GF-D8 (cell line): ENCODE results near the gene HYAL3.

Source experiments
- DNase-seq: peaks from one replicate; lab custom pipeline; 2025; lab: John Stamatoyannopoulos, UW

The HYAL3 gene, protein sequence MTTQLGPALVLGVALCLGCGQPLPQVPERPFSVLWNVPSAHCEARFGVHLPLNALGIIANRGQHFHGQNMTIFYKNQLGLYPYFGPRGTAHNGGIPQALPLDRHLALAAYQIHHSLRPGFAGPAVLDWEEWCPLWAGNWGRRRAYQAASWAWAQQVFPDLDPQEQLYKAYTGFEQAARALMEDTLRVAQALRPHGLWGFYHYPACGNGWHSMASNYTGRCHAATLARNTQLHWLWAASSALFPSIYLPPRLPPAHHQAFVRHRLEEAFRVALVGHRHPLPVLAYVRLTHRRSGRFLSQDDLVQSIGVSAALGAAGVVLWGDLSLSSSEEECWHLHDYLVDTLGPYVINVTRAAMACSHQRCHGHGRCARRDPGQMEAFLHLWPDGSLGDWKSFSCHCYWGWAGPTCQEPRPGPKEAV

DNA sequence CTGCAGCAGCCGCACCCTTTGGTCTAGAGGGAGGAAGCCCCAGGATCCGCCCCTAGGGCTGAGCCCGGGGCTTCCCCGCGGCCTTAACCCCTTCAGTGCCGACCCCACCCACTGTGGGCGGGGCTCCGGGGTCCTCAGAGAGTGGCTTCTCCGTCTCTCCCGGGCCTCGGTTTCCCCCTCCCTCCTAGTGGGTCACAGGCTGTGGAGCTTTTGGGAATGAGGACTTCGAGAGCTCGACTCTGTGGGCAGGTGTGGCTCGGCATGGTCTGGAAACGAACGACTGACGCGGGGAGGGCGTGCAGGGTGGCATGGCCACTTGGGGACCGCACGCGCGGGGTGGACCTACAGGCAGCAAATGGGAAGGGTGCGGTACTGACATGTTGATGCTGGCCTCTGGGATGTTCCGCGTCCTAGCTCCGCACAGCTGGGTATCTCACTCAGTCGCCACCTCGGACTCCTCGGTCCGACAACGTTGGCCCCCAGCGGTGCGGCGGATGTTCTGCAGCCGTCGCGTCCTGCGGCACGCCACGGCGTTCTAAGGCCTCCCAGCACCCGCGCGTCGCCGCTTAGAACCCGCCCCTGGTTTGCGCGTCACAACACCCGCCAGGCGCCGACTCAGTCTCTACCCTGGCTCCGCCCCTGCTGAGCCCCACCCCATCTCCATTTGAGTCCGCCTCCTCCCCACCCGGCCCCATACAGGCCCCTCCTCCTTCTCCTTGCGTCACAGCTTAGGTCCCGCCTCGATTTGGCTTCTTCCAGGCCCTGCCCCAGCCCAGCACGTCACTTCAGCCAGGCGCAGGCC is at the start of gene HYAL3, which contains the start of gene NAA80:
TSS of gene HYAL3 (minus strand) at position 570 of the 802 bp plus-strand sequence. CDS start 3,803 bp downstream, outside the sequence.
TSS of gene NAA80 (minus strand) at position 570 of the 802 bp plus-strand sequence. CDS start 1,942 bp downstream, outside the sequence.
- peak; percentile 97 for DNase-seq

DNA sequence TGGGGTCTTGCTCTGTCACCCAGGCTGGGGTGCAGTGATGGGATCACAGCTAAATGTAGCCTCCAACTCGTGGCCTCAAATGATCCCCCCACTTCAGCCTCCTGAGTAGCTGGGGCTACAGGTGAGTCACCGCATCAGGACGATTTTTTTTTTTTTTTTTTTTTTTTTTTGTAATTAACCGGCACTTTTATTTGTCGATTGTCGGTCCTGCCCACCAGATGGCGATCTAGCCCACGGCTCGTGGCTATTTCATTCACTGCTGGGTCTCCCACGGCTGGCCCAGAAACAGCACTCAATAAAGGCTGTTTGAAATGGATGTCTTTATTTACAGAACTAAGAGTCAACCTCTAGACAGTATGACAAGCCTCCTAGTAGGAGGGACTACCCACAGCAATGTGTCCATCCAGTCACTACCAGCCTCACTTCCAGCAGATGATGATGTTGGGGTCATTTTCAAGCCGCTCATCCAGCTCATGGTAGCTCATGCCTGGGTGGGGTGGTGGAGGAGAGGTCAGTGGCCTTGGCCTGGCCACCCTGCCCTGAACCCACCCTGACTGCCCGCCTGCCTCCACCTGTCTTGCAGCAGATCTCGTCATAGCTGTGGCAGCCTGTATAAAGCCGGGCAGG is 48.1 kb upstream of the HYAL3 start:
- DNase-seq = peak; percentile 27

DNA sequence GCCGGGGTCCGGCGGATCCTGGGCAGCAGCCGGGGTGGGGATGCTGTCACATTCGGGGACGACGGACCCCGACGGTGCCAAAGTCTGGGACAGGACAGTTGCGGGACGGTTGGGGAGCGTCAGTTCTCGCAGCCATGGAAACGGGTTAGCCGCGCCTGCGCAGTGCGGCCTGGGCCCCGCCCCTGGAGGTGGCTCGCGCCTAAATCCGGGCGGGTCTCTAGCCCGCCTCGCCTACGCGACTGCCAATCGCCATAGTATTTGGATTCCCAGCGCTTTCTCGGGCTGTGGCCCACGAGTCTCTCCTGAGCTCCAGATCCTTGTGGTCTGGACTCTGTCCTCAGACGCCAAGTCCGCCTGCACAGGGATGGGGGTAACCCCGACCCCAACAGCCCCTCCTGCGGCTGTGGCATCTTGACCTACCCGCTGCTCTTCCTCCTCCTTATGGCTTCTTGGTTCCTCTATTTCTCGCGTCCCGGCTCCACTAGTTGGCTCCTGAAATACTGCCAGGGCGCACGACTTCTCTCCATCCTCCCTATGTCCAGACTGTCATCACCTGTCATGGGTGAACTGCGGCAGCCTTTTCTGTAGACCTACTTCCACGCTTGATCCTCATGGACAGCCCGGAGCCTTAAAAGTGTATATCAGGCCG is 46.5 kb upstream of the HYAL3 start, which contains the start of gene ZMYND10:
TSS of gene ZMYND10 (minus strand) at position 147 of the 649 bp plus-strand sequence. CDS start 153 bp downstream, outside the sequence.
- no peak for DNase-seq

DNA sequence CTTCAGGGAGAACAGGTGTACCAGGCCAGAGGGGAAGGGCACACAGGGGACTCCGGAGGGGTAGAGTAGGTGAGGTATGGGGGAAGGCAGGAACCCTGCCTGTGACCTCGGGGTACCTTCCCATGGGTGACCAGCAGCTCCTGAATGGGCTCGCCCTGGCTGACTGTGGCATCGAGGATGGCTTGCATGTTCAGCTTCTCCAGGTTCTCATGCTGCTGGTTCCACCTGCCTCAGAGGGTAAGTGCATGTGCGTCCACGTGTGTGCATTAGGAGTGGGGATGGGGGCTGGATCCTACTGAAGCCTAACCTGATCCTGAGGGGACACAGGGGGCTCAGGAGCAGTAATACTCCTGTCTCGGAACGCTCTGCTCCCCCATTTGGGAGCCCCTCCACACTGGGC is 45.8 kb upstream of the HYAL3 start:
- no peak for DNase-seq

DNA sequence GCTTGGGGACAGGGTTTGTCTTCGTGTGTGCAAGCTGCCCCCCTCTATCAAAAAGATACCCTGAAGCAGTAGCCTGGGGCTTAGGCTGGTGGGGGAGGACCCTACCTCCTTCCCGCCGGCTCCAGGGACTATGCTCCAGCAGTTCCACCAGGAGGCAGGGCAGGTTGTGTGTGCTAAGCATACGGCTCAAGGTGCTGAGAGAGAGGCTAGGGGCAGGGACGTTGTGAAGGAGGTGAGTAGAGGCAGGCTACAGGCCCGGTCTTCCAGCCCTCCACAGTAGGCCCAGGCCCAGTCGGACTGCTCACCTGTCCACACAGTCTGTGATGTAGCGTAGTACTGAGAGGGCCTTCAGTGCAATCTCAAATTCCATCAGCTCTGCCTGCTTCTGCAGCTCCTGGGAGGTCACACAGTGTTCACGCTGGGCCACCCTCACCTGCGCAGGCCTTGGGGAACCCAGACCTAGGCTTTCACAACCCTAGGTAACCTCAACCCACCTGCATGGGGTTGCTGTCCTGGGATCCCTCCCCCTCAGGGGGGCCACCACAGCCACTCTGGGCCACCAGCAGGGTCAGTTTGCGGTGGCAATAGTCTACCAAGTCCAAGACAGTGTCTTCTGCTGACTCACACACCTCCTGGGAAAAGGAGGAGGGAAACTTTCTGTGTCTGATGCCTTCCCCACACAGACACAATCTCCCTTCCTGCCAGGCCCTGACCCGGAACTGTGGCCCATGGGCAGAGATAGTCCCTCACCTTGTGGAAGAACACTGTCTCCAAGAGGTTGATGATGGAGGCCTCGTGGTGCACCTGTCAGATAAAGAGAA is 43.8 kb upstream of the HYAL3 start:
- no peak for DNase-seq

DNA sequence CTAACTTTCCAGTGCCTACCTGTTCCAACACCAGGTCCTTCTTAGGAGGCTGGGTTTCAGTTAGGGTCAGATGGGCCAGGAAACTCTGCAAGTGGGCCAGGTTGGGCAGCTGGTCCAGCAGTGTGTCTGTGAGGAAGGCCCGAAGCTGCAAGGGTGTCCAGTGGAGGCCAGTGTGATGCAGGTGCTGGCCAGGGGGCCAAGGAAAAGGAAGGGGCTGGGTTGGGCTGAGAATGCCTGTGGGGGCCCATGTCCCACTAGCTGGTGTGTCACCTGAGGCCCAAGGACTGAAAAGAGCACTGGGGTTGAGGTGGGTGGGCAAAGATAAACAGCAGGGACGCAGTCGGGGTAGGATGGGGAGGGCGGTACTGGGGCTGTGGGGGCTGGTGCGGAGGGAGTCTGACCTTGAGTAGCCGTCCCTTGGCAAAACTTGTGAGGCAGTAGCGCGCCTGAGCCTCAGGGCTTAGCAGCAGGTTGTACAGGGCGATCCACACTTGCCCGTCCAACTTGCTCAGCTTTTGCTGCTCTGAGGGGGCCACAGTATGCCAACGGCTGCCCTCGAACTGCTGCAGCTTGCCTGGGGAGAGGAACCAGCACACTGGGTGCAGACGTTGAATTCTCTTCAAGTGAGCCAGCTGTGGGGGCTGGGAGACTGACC is 42.9 kb upstream of the HYAL3 start:
- DNase-seq = no peak

DNA sequence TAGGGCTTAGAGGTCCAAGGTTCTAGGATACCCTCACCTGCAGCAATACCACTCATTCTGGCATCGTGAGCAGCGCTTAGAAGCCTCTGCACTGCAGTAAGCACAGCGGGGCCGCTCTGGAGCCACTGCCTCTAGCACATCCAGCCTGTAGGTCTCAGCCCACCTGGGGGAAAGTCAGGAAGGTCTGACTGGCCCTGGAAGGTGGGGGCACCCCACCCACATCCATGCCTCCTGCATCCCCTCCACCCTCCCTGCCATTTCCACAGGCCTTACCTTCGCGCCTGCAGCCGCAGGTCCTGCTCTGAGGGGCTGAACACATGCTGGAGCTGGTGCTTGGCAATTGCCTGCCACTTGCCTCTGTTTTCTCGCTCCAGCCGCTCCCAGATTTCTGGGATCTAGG is 42.3 kb upstream of the HYAL3 start:
- DNase-seq = no peak

DNA sequence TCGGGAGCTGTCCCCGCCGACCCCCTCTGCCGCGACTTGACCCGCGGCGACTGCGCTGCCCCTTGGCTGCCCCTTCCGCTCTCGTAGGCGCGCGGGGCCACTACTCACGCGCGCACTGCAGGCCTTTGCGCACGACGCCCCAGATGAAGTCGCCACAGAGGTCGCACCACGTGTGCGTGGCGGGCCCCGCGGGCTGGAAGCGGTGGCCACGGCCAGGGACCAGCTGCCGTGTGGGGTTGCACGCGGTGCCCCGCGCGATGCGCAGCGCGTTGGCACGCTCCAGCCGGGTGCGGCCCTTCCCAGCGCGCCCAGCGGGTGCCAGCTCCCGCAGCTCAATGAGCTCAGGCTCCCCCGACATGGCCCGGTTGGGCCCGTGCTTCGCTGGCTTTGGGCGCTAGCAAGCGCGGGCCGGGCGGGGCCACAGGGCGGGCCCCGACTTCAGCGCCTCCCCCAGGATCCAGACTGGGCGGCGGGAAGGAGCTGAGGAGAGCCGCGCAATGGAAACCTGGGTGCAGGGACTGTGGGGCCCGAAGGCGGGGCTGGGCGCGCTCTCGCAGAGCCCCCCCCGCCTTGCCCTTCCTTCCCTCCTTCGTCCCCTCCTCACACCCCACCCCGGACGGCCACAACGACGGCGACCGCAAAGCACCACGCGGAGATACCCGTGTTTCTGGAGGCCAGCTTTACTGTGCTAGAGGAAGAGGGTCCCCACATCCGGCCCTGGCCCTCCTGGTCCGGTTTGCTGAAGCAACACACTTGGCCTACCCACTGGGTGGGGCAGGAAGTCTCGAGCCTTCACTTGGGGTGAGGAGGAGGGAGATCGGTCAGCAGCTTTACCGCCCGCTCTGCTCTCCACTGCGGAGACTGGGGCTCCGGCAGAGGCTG is 41.5 kb upstream of the HYAL3 start, which contains the start of gene RASSF1:
TSS of gene RASSF1 (minus strand) at position 389 of the 882 bp plus-strand sequence. CDS start at position 358, 31 bp downstream.
- DNase-seq = peak; percentile 92

DNA sequence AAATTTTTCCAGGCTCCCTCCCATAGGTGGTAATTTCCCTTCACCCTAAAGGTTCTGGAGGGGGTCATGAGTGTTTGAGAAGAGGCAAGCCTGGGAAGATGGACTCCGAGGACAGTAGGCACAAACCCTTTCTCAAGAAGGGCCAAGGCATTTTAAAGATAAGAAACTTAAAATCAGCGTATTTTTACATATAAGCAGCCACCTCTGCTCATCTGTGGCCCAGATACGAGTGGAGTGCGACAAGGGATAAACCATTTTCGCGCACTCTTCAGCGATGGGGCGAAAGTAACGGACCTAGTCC is 40.9 kb upstream of the HYAL3 start:
- no peak for DNase-seq

DNA sequence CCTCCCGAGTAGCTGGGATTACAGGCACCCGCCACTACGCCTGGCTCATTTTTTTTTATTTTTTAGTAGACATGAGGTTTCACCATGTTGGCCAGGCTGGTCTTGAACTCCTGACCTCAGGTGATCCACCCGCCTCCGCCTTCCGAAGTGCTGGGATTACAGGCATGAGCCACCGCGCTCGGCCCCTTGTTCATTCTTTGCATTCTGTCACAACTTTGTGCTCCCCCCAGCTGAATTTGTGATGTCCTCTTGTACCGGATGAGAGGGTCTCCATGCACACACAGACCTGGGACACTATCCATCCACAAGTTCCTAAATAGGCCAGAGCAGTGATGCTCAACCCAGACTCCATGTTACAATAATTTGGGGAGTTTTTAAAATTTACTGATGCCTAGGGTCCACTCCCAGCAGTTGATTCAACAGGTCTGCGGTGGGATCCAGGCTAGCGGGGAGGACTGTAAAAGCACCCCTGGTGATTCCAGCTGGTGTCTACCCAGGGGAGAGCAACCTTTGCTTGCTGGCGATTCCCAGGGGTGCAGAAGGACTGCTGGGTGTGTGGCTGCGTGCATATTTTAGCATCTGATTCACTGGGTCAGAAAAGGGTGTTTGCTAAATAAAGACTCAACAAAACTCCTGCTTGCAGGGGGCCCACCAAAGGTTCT is 40.4 kb upstream of the HYAL3 start:
- no peak for DNase-seq

DNA sequence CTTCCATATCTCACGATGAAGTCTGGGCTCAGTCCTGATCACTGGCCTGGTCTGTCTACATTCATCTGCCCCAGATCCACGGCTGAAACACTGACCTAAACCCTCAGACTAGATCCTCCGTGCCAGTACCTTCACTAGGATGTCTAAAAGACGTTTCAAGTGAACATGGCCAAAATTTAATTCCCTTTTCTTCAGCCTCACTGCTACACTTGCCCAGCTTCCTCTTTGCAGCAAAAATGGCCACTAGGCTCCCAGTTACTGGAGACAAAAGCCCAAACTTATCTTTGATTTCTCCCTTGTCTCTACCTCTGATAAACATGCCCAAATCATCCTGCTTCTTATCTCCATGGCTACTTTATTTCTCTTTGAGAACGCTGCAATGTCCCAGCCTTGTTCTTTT is 39.8 kb upstream of the HYAL3 start:
- no peak for DNase-seq

DNA sequence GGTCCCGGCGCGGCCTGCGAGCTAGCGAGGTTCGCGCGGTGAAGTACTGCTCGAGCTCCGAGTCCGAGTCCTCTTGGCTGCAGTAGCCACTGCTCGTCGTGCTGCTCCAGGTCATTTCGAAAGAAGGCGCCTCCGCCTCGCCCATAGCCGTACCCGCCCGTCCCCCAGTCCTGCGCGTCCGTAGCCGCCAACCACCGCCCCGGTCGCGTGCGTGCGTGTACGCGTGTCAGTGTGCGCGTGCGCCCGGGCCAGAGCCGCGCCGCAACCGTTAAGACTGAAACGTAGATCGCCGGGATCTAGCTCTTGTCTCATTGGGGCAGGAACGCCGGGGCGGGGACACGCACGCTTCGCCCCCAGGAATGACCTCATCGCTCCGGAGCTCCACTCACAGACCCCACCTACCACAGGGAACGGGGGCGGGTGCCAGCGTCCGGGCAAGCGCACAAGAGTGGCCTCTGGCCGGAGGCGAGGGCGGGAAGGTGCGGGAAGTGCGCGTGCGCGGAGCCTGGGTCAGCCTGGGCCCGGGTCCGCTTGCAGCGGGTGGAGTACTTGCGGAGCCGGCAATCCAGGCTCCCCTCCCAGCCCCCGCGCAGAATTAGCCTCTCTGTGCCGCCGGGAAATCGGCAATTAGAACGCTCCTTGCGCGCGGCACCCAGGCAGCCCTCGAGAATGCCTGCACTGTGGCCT is 38.1 kb upstream of the HYAL3 start:
- peak; percentile 96 for DNase-seq

DNA sequence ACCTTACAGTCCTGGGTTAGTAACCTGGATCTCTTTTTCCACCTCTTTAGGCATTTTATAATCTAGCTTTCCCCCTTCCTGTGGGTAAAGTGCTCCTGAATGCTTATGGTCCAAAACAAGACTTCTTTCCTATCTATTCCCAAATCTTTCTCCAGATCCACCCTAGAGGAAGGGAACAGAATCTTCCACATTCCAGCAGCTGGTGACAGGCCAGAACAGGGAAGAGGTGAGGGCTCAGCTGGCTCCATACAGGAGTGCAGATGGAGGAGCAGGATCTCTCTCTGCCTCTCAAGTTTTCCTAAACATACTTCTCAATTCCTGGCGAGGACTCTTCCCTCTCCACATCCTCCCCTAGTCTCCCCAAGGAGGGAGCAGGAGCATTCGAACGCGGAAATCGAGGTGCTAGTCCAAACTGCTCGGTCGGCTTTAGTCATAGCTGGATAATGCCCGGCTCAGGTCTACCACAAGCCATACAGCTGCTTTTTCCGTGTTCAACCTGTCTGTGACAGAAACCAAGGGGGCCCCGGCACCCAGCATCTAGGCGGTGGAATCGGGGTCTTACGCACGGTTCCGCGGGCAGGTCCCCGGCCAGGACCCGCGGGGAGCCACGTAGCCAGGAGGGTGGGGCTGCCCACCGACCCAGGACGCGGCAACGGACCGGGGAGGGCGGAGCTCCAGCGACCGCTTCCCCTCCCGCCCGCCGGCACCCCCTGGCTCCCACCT is 37.4 kb upstream of the HYAL3 start:
- DNase-seq = no peak

DNA sequence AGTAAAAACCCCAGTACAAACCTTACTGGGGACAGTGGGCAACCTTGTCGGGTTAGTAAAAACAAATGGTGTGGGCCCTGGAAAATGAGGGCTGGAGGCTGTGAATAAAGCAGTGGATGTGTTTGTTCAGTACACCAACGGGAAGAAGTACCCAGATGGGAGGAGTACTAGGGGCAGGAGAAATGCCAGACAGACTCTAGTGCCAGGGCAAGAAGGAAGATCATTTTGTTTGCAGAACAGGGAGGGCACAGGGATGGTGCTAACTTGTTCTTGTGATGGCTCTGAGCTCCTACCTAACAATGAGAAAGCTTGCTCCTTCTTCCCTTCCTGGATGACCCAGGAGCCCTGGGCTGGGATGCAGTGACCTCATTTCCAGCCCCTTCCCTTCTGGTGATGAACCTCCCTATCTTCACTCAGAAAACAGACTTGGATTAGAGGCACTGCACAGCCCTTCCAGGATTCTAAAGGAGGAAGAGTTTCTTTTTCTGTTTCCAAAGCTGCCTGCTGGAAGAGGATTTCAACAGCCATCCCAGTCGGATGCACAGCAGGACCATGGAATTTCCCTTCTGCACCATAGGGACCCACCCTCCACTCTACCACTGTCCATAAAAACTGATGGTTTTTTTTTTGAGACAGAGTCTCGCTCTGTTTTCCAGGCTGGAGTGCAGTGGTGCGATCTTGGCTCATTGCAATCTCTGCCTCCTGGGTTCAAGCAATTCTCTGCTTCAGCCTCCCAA is 35.3 kb upstream of the HYAL3 start:
- DNase-seq = no peak

DNA sequence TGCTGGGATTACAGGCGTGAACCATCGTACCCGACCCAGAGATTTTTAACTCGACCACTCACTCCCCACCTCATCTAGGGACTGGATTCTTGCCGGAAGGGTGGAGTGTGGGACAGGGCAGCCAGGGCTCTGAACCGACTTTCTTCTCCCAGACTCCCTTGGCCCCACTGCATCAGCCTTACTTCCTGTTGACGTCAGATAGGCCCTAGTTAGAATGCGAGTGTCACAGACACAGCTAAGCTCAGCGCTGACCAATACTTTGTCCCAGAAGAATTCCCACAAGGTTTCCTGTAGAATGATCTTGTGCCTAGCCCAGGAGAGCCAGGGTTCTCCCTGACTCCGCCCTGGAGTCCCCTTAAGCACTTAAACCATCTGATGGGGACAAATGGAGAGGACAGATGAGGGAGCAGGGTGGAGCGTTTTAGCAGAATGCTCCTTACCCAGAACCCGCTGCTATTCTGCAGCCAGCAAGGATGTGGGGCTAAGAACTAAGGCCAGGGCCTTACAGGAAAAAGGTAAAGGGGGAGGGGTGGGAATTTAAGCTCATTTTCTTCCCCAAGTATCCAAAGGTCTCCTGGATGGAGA is 34.6 kb upstream of the HYAL3 start:
- no peak for DNase-seq

DNA sequence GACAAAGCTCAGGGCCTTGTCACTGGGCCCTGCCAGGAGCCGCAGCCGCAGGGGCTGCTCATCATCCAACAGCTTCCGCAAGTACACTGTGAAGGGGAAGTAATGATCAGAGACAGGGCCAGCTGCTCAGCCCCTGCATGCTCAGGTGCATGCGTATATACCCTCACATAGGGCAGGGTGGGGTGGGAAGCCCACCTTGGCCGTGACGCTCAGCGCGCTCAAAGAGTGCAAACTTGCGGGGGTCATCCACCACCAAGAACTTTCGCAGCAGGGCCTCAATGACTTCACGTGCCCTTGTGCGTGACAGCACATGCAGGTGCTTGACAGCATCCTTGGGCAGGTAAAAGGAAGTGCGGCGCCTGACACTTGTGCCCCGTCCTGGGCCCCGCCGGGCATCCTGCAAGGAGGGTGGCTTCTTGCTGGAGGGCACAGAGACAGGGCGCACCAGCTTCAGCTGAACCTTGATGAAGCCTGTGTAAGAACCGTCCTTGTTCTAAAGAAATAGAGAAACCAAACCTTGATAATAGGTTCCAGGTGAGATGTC is 32.2 kb upstream of the HYAL3 start:
- no peak for DNase-seq
